T47D (cell line): ENCODE measurements around the gene TMEM202.
"Not testable (repeated sequence)": the region's sequence is repeated elsewhere in the genome, so short reads cannot be mapped to it uniquely, and the experiment has no call there.

Experiments used
- DNase-seq, 2 experiments: peaks; one replicate each; pipeline versions ENCODE4 v3.0.0 to v3.0.0-alpha.2; 2011 to 2012; ENCODE audit warnings: low read depth in 1 of 2, low spot score in 1 of 2
- JUND ChIP-seq: IDR thresholded peaks from 2 replicates; pipeline ENCODE4 v1.6.1; 2012; ENCODE audit warnings: low read depth
- in situ Hi-C: cut with HindIII; loops from 2 replicates; pipeline ENCODE4 v1.10.0; 2016; ENCODE audit warnings: low sequenced_read_pairs, low pct_unique_long_range_greater_than_20kb

Gene TMEM202

GRCh38 chr15:72415304-72415703, 17.2 kb downstream of the TMEM202 start:
- DNase-seq, result no peak
- in situ Hi-C loops, result no loop called here
- no peak for TF ChIP-seq JUND

DNA sequence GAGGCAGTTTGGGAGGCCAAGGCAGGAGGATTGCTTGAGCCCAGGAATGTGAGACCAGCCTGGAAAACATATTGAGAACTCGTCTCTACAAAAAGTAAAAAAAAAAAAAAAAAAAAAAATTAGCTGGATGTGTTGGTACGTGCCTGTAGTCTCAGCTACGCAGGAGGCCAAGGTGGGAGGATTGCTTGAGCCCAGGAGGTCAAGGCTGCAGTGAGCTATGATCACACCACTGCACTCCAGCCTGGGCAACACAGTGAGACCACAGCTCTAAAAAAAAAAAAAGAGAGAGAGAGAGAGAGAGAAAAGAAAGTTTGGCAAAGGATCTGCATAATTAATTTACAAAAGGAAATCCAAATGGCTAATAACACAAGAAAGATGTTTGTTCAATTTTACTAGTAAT, 21.7 kb downstream of the TMEM202 start:
- DNase-seq, in situ Hi-C loops: not testable (repeated sequence)

- TF ChIP-seq JUND, result no peak
- DNase-seq, result no peak
Observed at GRCh38 chr15:72420576-72420975, 22.5 kb downstream of the TMEM202 start.

GRCh38 chr15:72421484-72421883, 23.4 kb downstream of the TMEM202 start:
- TF ChIP-seq JUND, result no peak
- in situ Hi-C loops, result no loop called here
- DNase-seq, result no peak

More at GRCh38 chr15:72420576-72420975, 22.5 kb downstream of the TMEM202 start:
- in situ Hi-C loops, result no loop called here

DNA sequence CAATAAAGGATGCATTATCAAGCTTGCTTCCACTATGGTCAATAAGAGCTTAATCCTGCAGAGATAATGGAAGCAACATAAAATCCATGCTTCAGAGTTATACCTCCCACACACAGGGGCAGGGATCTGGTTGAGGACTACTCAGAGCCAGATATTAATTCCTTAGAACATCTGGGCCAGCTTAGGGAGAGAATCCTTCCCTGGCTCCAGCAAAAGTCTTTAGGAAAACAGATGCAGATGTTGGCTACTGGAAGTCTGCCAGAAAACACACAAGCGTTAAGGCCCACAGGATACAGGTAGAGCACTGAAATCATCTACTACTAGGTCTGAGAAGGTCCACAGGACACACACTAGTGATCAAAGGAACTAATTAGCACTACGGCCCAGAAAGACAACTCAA, 25.2 kb downstream of the TMEM202 start:
- DNase-seq, result no peak
- no peak for TF ChIP-seq JUND
- in situ Hi-C loops, result no loop called here

DNA sequence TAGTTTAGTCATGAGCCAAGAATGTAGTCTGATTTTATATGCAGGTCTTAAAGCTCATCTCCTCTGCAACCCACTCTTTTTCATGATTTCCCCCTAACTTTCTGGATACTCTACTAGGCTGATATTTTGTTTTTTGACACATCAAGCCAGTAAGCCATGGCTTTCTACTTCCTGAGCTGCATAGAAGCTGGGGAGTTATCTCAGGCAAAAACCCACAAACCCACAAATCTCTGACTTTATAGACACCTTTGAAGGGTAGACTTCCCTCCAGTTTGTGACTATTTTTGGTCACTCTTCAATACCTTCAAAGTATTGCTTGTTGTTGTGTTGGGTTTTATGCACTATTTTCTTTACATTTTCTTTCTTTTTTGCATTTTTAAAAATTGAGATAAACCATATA, 28.6 kb downstream of the TMEM202 start:
- DNase-seq, result no peak
- in situ Hi-C loops, result no loop called here
- no peak for TF ChIP-seq JUND

DNA sequence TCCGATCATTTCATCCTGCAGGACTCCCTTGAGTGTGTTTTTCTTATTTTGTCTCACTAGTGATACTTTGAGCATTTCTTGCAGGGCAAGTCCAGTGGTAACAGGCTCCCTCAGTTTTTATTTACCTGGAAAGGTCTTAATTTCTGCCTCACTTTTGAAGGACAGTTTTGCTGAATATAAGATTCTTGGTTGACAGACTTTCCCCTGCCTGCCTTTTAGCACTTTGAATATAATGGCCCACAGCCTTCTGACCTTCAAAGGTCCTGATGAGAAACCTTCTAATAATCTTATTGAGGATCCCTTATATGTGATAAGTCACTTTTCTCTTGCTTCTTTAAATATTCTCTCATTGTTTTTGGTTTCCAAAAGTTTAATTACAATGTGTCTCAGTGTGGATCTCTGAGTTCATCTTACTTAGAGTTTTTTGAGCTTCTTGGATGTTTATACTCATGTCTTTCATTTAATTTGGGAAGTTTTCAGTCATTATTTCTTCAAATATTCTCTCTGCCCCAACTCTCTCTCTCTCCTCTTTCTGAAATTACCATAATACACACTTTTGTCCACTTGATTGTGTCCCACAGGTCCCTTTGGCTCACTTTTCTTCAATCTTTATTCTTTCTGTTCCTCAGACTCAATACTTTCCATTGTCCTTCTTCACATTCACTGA, 39.7 kb downstream of the TMEM202 start:
- TF ChIP-seq JUND, result no peak

DNA sequence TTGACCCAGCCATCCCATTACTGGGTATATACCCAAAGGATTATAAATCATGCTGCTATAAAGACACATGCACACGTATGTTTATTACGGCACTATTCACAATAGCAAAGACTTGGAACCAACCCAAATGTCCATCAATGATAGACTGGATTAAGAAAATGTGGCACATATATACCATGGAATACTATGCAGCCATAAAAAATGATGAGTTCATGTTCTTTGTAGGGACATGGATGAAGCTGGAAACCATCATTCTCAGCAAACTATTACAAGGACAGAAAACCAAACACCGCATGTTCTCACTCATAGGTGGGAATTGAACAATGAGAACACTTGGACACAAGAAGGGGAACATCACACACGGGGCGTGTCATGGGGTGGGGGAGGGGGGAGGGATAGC, 44.7 kb downstream of the TMEM202 start:
- in situ Hi-C loops, DNase-seq: not testable (repeated sequence)

More for the DNA sequence above, 39.7 kb downstream of the TMEM202 start:
- DNase-seq, result no peak
- in situ Hi-C loops, result no loop called here

DNA sequence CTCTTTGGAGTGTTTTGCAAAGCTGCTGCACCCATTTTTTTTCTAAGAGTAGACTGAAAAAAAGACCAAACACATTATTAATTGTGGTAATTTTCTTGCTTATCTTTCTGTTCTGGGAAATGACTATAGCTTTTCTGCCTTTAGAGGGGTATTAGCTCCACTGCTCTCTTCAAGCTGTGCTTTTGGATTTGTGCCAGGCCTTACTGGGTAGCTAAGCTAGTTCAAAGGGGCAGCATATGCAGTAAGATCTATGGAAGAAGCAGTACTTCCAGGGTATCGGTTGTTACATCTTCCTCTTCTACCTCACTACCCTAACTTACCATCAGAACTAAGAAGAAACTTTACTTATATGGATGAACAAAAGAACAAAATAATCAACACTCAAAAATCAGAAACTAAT, 47.3 kb downstream of the TMEM202 start:
- no peak for TF ChIP-seq JUND
- DNase-seq, result no peak
- in situ Hi-C loops, result no loop called here

GRCh38 chr15:72450805-72451204, 52.7 kb downstream of the TMEM202 start:
- in situ Hi-C loops, result no loop called here
- no peak for DNase-seq
- no peak for TF ChIP-seq JUND

DNA sequence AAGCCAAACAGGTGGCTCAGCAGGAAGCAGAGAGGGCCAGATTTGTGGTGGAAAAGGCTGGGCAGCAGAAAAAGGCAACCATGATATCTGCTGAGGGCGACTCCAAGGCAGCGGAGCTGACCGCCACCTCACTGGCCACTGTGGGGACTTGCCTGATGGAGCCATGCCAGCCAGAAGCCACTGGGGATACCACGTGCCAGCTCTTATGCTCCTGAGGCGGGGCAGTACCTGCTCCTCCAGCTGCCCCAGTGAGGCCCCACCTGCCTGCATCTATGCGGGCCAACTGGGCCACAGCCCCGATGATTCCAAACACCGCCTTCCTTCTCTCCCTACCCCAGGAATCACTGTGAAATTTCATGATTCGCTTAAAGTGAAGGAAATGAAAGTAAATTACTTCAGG, 53.1 kb downstream of the TMEM202 start:
- in situ Hi-C loops, result no loop called here
- TF ChIP-seq JUND, result no peak
- DNase-seq, result no peak

DNA sequence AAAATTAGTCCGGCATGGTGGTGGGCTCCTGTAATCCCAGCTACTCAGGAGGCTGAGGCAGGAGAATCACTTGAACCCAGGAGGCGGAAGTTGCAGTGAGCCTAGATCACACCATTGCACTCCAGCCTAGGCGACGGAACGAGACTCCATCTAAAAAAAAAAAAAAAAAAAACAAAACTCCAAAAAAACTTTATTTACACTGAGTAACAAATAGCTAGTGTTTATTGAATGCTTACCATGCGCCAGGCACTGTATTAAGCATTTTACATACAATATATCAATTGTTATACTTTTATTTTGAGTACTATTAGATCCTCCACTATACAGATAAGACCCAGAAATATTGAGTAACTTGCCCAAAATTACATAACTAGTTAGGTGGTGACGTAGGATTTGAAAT, 58.6 kb downstream of the TMEM202 start:
- TF ChIP-seq JUND, result no peak
- no peak for DNase-seq
- in situ Hi-C loops, result no loop called here
